Endometrial microvascular endothelial cells (primary cell): ENCODE measurements around the gene INSL6. TPM values are rescaled to one million over a fixed set of nuclear protein-coding genes. Genes with fewer than 3 reads are reported as not detected.

ENCODE experiments used
- in situ Hi-C: cut with HindIII; loops from 2 replicates; pipeline ENCODE4 v1.10.0; 2017; ENCODE audit warnings: low sequenced_read_pairs, low pct_unique_long_range_greater_than_20kb; ENCODE audit errors: inconsistent ontology term
- total RNA-seq: library from RNA; depleted of rRNA; stranded (reverse); fragments of >200 nt; gene quantifications from one replicate; pipeline ENCODE4 v1.2.3, GENCODE V29; 2015; ENCODE audit errors: inconsistent ontology term

INSL6 gene
- not detected for total RNA-seq

- in situ Hi-C loops: loop anchor here (10.0 kb wide), 1 partner anchor 269 kb away; the partner anchor contains the start of gene CD274
These were observed at the start of gene INSL6 for GRCh38 chr9:5185220-5185840. Gene INSL6, minus strand, starts transcription at chr9:5185639. Its CDS starts 37 bp downstream, at chr9:5185602.

- in situ Hi-C loops: no loop called here
These were observed 45.8 kb upstream of the INSL6 start, which contains the start of gene INSL4 for GRCh38 chr9:5231212-5231611. Gene INSL4, plus strand, starts transcription at chr9:5231419. Its CDS starts 105 bp downstream, at chr9:5231524.

GRCh38 chr9:5230554-5230953 is 45.1 kb upstream of the INSL6 start:
- in situ Hi-C loops: no loop called here

GRCh38 chr9:5205071-5205470 is 19.6 kb upstream of the INSL6 start:
- in situ Hi-C loops: no loop called here

GRCh38 chr9:5195463-5195862 is 10.0 kb upstream of the INSL6 start:
- in situ Hi-C loops: no loop called here

- in situ Hi-C loops: no loop called here
These were observed 7.9 kb upstream of the INSL6 start for GRCh38 chr9:5193345-5193744.

GRCh38 chr9:5191985-5192384 is 6.5 kb upstream of the INSL6 start:
- in situ Hi-C loops: no loop called here

GRCh38 chr9:5188060-5188984 is 2.9 kb upstream of the INSL6 start:
- in situ Hi-C loops: loop anchor here (10.0 kb wide), 1 partner anchor 266 kb away; the partner anchor contains the start of gene CD274

GRCh38 chr9:5186416-5187169 is 1.2 kb upstream of the INSL6 start:
- in situ Hi-C loops: loop anchor here (10.0 kb wide), 1 partner anchor 268 kb away; the partner anchor contains the start of gene CD274

GRCh38 chr9:5184776-5185175 is 663 bp downstream of the INSL6 start:
- in situ Hi-C loops: loop anchor here (10.0 kb wide), 1 partner anchor 270 kb away; the partner anchor contains the start of gene CD274

GRCh38 chr9:5180631-5181030 is 4.8 kb downstream of the INSL6 start:
- in situ Hi-C loops: loop anchor here (10.0 kb wide), 1 partner anchor 274 kb away; the partner anchor contains the start of gene CD274

GRCh38 chr9:5178126-5178805 is 7.2 kb downstream of the INSL6 start:
- in situ Hi-C loops: no loop called here

- in situ Hi-C loops: no loop called here
These were observed 39.2 kb downstream of the INSL6 start for GRCh38 chr9:5146241-5146640.

GRCh38 chr9:5144217-5144616 is 41.2 kb downstream of the INSL6 start:
- in situ Hi-C loops: no loop called here

GRCh38 chr9:5140151-5140550 is 45.3 kb downstream of the INSL6 start:
- in situ Hi-C loops: no loop called here

- in situ Hi-C loops: no loop called here
These were observed 62.9 kb downstream of the INSL6 start for GRCh38 chr9:5122516-5122915.

- in situ Hi-C loops: no loop called here
These were observed 63.3 kb downstream of the INSL6 start for GRCh38 chr9:5122116-5122515.

- in situ Hi-C loops: no loop called here
These were observed 71.3 kb downstream of the INSL6 start for GRCh38 chr9:5113994-5114748.
